K562 (cell line): Measurements from ENCODE around the gene ZNF557.
"Not testable (repeated sequence)": the region's sequence is repeated elsewhere in the genome, so short reads cannot be mapped to it uniquely, and the experiment has no call there.

ENCODE experiments used
- CREB1 ChIP-seq, 2 experiments: sonication (generic) in 1 of 2; formaldehyde crosslinking in 1 of 2; IDR thresholded peaks; 2 replicates each; pipeline versions ENCODE4 v1.6.1 to v1.8.0; 2012 to 2022; ENCODE audit warnings: inconsistent platforms in 1 of 2, mild to moderate bottlenecking in 1 of 2, missing genetic modification reagents in 1 of 2, moderate library complexity in 1 of 2
- CTCF ChIP-seq, 3 experiments: IDR thresholded peaks in 2 of 3; conservative IDR thresholded peaks in 1 of 3; 2 replicates each; pipeline ENCODE4 v1.5.1; 2011 to 2012; ENCODE audit warnings: low read length in 3 of 3, mild to moderate bottlenecking in 3 of 3, control low read depth in 2 of 3, improper control_type of control experiment in 1 of 3, inconsistent platforms in 1 of 3, low read depth in 1 of 3, mixed read lengths in 1 of 3, moderate library complexity in 1 of 3; ENCODE audit not compliant: insufficient read depth in 2 of 3
- POLR3G ChIP-seq: IDR thresholded peaks from 2 replicates; pipeline ENCODE4 v1.6.1; 2011; ENCODE audit not compliant: insufficient read length, insufficient replicate concordance; ENCODE audit errors: extremely low read depth
- SIN3A ChIP-seq, 2 experiments: fragments of 150-350 bp in 1 of 2; IDR thresholded peaks; 2 replicates each; pipeline ENCODE4 v1.6.1; 2011 to 2016; ENCODE audit warnings: borderline replicate concordance in 2 of 2, low read depth in 2 of 2, low read length in 2 of 2, mild to moderate bottlenecking in 2 of 2, moderate library complexity in 2 of 2; ENCODE audit not compliant: control insufficient read depth in 1 of 2
- SIX5 ChIP-seq, 2 experiments: IDR thresholded peaks; 2 replicates each; pipeline ENCODE4 v1.6.1; 2011; ENCODE audit warnings: low read length in 2 of 2, borderline replicate concordance in 1 of 2, low read depth in 1 of 2, mild to moderate bottlenecking in 1 of 2, moderate library complexity in 1 of 2; ENCODE audit not compliant: insufficient read depth in 1 of 2
- SNRNP70 ChIP-seq: fragments of 200-400 bp; formaldehyde crosslinking; optimal IDR thresholded peaks from 2 replicates; pipeline ENCODE3; 2017; ENCODE audit warnings: low read depth, low read length

- not testable (repeated sequence) for TF ChIP-seq CREB1 (IDR thresholded peaks at IDR 0.05); CREB1 (CRISPR knock-in tag; IDR thresholded peaks at IDR 0.05); SNRNP70; CTCF (IDR thresholded peaks at IDR 0.05 in 2 of 3, conservative IDR thresholded peaks at IDR 0.05 in 1 of 3; ENCODE audit: insufficient read depth in 2 of 3, low read depth in 1 of 3, low read length in 3 of 3); SIX5 (IDR thresholded peaks at IDR 0.05; ENCODE audit: borderline replicate concordance in 1 of 2, insufficient read depth in 1 of 2, low read depth in 1 of 2, low read length in 2 of 2); SIN3A (IDR thresholded peaks at IDR 0.05; ENCODE audit: borderline replicate concordance in 2 of 2, control insufficient read depth in 1 of 2, low read depth in 2 of 2, low read length in 2 of 2); POLR3G
Measured at GRCh38 chr19:7052896-7053295, 16.6 kb upstream of the ZNF557 start.
